HCT116 (cell line): ENCODE results near the gene RNF166.

Experiments
- EZH2 ChIP-seq: fragments of 200-600 bp; sonication (generic); IDR thresholded peaks from 2 replicates; pipeline ENCODE4 v1.6.1; 2017; ENCODE audit warnings: antibody characterized with exemption, mixed run types
- EZH2phosphoT487 ChIP-seq: fragments of 200-600 bp; IDR thresholded peaks from 2 replicates; pipeline ENCODE4 v1.6.1; 2018; ENCODE audit warnings: antibody characterized with exemption, borderline replicate concordance
- FOSL1 ChIP-seq: IDR thresholded peaks from 2 replicates; pipeline ENCODE4 v1.6.1; 2012; ENCODE audit warnings: low read depth
- POLR2A ChIP-seq: IDR thresholded peaks from 2 replicates; pipeline ENCODE4 v1.7.0; 2011; ENCODE audit warnings: borderline replicate concordance; ENCODE audit not compliant: insufficient read depth, insufficient read length; ENCODE audit errors: extremely low read depth
- RAD21 ChIP-seq: IDR thresholded peaks from 2 replicates; pipeline ENCODE4 v1.6.1; 2012; ENCODE audit warnings: low read depth, mild to moderate bottlenecking
- REST ChIP-seq: IDR thresholded peaks from 2 replicates; pipeline ENCODE4 v1.6.1; 2012; ENCODE audit warnings: low read depth
- YY1 ChIP-seq: IDR thresholded peaks from 2 replicates; pipeline ENCODE4 v1.6.1; 2011; ENCODE audit warnings: low read length, low read depth, moderate library complexity, mild to moderate bottlenecking; ENCODE audit not compliant: insufficient replicate concordance; ENCODE audit errors: extremely low read depth
- TF ChIP-seq, protein P1 (sequence below), 3 experiments: fragments of 200-600 bp in 1 of 3; sonication (generic) in 1 of 3; IDR thresholded peaks in 2 of 3; conservative IDR thresholded peaks in 1 of 3; 2 replicates each; pipeline ENCODE4 v1.5.1; 2012 to 2017; ENCODE audit warnings: low read depth in 2 of 3, low read length in 2 of 3, antibody characterized with exemption in 1 of 3, borderline replicate concordance in 1 of 3, control low read depth in 1 of 3, mild to moderate bottlenecking in 1 of 3, mixed read lengths in 1 of 3, mixed run types in 1 of 3, moderate library complexity in 1 of 3; ENCODE audit not compliant: insufficient read depth in 1 of 3

GRCh38 chr16:88671806-88672205, 34.4 kb downstream of the RNF166 start:
- TF ChIP-seq, protein P1, sequence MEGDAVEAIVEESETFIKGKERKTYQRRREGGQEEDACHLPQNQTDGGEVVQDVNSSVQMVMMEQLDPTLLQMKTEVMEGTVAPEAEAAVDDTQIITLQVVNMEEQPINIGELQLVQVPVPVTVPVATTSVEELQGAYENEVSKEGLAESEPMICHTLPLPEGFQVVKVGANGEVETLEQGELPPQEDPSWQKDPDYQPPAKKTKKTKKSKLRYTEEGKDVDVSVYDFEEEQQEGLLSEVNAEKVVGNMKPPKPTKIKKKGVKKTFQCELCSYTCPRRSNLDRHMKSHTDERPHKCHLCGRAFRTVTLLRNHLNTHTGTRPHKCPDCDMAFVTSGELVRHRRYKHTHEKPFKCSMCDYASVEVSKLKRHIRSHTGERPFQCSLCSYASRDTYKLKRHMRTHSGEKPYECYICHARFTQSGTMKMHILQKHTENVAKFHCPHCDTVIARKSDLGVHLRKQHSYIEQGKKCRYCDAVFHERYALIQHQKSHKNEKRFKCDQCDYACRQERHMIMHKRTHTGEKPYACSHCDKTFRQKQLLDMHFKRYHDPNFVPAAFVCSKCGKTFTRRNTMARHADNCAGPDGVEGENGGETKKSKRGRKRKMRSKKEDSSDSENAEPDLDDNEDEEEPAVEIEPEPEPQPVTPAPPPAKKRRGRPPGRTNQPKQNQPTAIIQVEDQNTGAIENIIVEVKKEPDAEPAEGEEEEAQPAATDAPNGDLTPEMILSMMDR (IDR thresholded peaks at IDR 0.05 in 2 of 3, conservative IDR thresholded peaks at IDR 0.05 in 1 of 3; ENCODE audit: borderline replicate concordance in 1 of 3, insufficient read depth in 1 of 3, low read depth in 2 of 3, low read length in 2 of 3): no peak
- no peak for TF ChIP-seq FOSL1
- TF ChIP-seq EZH2: no peak
- TF ChIP-seq YY1: no peak
- no peak for TF ChIP-seq REST
- no peak for TF ChIP-seq RAD21
- no peak for TF ChIP-seq EZH2phosphoT487
- TF ChIP-seq POLR2A: no peak
